ENCODE measurements around the gene KL.

The KL gene

DNA sequence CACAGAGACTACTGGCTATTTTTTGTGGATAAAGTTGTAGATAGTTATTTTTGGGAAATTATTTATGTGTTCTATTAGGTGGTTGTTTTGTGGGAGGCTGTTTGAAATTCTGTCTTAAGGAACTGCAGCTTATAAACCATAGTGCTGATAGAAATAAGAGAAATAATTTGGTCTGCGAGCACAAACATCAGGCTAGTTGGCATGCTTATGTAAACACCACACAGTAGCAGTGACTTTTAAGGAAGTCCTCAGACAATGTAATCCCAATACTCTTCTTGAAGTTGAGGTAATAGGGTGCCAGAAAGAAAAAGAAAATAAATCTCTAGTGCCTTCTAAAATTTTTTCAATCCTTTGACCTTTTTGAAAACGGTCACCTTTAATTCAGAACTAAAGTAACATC is 23.9 kb downstream of the KL start:
- DNase-seq: no peak

DNA sequence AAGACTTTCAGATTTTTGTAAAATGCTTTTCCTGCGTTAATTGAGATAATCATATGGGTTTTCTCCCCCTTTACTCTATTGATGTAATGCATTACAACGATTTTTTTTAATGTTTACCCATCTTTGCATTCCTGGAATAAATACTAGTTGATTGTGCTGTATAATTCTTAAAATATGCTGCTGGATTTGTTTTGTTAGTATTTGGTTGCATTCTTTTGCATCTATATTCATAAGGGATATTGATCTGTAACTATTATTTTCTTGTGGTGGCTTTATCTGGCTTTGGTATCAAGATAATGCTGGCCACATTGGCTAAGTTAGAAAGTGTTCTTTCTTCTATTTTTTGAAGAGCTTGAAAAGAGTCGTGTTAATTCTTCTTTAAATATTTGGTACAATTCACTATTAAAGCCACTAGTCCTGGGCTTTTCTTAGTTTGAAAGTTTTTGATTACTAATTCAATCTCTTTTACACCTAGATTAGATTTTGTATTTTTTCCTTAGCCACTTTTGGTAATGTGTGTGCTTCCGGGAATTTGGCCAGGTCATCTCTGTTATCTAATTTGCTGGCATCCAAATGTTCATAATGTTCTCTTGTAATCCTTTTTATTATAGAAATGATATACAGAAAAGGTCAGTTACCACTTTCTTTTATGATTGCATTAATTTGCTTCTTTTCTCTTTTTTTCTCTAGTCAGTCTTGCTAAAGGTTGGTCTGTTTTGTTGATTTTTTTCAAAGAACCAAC is 29.8 kb downstream of the KL start:
- DNase-seq: no peak

DNA sequence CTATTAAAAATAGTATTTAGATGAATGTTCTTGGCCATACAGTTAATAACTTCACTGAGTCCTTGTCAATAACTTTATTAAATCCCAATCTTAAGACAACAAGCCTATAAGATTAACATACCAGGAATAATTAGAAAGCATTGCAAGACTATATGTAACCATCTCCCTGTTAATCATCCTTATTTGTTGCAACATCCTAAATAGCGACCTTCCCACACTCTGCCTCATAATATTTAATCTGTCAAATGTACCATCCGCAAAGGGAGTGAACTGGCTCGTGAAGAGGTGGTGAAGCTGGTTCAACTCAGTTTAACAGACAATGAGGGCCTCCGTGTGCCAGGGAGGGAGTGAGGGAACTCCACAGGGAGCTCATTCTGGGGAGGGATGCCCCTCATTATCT is 33.9 kb downstream of the KL start:
- no peak for DNase-seq

DNA sequence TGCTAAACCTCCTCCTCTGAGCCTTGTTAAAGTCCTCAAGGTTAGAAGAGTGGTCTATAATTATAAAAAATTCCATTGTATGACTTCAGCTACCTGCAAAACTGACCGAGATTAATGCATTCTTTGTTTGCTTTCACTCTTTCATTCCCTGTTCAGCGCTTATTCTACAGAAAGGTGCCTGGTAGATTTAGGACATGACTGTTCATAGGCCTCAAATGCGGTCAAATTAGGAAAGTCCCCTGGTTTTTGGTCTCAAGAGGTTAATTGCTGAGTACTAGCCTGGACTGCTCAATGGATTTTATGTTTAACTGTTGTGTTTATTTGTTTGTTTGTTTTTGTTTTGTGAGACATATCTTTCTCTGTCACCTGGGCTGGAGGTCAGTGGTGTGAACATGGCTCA is 35.4 kb downstream of the KL start:
- no peak for DNase-seq

DNA sequence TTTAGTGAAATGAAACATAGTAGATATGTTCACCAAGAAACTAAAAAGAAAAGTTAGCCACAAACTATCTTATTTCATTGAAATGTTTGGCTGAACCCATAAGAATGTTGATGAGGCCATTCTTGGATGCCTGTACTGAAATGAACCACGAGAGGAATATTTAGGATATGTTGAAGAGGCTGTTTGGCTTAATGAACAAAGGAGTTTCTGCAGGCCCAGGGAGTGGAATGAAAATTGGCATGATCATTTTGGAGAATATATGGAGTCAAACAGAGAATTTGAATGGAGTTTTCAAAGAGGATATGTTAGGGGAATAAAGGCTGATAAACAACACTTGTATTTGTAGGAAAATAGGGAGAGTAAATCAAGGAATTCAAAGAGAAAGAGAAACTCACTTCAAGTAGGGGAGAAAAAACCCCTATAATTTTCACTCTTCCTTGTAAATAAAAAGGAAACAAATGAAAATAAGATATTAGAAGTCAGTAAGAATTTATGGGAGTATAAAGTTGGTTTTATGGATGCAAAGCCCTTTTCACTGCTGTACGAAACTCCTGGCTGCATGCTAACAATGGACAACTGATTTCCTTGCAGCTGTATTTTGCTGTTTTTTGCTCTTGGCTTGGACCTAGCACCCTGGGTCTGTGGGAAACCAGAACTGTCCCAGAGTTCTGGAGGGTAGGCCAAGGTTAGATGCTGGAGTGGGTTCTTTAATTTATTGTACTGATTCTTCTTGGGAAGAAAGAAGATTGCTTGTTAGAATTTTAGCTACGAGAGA is 36.5 kb downstream of the KL start:
- no peak for DNase-seq

DNA sequence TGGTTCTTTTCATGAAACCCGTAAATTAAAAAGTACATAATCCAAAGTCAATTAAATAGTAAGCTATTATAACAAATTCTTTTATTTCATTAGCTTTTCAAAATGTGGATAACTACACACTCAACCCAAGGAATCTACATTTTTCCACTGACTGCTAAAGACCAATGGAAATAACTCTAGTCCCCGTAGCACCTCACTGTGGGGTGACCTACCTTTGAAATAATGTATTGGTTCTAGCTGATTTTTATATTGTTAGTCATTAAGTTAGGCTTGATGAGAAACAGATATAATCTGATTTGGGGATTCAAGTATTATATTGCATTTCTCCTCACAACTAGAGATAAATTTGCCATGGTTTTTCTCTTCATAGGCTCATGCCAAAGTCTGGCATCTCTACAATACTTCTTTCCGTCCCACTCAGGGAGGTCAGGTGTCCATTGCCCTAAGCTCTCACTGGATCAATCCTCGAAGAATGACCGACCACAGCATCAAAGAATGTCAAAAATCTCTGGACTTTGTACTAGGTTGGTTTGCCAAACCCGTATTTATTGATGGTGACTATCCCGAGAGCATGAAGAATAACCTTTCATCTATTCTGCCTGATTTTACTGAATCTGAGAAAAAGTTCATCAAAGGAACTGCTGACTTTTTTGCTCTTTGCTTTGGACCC is 37.3 kb downstream of the KL start:
- DNase-seq: no peak

DNA sequence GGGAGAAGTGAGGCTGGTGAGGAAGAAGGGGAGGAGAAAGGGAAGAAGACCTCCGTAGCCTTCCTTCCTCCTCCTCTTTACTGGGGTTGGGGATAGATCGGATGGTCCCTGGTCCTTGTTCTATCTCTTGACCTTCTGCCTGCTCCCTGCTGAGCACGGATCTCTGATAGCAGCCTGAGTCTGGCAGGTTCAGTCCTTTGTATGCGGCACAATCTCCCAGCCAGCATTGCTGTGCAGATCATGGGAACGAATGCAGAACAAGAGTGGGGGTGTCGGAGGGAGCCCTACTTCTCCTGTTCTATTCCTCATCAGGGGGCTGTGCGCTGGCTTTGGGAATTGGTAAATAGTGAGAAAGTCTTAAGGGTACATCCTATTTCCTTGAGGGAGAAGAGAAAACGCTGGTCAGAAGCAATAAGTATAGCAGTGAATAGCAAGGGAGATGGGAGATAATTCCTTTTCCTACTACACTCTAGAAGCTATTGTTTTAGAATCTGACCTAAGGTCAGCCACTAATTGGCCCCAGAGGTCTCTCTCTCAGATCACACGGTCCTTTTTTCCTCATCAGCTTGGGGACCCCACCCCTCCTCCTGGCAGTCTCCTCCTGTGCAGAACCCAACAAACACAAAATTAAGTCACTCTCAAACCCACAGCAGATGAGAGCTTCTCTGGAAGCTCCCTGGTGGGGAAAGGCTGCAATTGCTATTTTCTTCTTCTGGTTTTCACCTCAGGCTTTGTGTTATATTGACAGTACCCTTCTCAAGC is 41.0 kb downstream of the KL start:
- no peak for DNase-seq

DNA sequence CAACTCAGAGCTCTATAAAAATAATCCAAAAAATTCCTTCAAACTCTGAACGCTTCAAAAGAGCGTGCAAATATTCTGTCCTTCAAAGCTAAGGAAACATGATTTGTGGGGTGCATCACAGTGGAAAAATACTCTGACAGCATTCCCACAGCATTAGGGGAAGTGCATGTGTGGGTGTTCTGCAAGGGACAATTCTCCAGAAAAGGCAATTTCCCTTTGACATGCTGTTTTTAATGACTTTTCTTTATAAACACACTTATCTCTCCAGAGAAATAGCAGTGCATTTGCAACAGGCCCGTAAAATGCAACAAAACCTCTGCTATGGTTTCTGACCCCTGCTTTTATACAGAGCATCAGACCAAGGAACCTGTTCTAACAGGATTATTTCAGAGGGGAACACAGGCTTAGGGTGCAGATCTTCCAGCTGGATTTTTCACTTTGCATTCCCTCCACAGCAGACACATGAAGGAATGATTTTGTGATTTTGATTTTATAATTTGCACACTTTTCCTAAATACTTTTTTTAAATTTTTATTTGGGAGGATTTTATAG is 42.6 kb downstream of the KL start:
- no peak for DNase-seq

DNA sequence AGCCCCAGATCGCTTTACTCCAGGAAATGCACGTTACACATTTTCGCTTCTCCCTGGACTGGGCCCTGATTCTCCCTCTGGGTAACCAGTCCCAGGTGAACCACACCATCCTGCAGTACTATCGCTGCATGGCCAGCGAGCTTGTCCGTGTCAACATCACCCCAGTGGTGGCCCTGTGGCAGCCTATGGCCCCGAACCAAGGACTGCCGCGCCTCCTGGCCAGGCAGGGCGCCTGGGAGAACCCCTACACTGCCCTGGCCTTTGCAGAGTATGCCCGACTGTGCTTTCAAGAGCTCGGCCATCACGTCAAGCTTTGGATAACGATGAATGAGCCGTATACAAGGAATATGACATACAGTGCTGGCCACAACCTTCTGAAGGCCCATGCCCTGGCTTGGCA is 44.6 kb downstream of the KL start:
- DNase-seq: no peak

DNA sequence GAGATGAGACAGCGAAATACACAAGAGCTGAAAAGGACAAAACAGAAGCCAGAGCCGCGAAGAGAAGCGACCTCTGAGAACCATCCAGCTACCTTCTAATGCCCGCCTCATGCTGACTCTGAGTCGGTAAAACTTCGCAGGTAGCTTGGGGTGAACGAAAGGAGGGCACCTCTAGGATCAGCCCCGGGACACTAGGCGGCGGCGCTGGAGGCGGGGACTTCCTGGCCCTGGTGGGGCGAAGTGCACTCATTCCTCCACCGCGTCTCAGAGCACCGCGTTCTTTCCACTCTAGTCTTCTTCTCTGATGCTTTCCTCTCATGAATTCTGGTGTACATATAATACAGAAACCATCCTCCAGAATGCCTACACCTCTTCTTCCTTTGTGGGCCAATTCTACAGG is 50.1 kb downstream of the KL start:
- DNase-seq: no peak

DNA sequence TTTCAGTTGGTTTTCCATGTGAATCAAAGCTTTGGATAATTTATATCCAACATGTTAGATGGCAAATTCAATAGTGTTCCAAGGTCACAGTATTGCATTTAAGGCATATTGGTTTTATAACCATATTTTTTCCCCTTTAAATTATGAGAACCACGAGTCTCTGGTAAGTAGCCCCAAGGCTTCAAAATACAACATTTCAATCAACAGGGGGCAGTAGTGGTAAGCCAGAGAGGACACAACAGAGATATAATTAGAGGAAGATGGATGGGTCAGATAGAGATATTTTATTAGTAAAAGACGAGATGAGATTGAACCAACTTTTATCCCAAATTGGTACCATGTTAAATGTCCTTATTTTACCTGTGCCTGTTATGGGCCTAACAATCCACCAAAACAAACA is 53.1 kb downstream of the KL start:
- DNase-seq: no peak

DNA sequence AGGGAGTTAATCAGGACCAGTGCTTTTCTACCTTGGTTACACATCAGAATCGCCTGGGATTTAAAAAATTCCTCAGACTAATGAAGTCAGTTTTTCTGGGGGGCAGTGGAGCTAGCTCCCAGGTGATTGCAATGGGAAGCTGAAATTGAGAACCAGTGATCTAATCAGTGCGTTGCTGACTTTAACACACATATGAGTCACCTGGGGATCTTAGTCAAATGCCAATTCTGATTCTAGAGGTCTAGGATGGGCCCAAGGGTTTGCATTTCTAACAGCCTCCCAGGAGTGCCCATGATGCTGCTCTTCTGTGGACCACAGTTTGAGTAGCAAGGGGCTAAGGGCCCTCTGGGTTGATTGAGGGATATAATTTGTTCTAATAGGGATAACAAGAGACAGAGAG is 54.5 kb downstream of the KL start:
- no peak for DNase-seq

DNA sequence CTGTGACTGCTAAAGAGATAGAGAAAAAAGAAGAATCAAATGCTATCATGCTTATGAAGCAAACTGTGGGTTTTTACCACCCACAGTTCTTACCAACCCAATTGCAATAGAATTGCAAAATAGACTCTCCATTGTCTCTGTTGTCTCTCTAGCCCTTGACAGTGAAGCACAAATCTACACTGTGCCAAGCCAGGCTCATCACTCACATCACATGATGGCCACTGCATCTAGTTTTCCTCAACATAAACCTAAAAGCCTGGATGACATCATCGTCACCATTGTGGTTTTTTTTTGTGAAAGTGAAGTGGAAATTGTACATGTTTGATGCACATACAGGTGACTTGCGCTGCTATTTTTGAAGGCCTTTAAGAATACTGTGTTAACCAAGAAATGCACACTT is 56.1 kb downstream of the KL start:
- no peak for DNase-seq

DNA sequence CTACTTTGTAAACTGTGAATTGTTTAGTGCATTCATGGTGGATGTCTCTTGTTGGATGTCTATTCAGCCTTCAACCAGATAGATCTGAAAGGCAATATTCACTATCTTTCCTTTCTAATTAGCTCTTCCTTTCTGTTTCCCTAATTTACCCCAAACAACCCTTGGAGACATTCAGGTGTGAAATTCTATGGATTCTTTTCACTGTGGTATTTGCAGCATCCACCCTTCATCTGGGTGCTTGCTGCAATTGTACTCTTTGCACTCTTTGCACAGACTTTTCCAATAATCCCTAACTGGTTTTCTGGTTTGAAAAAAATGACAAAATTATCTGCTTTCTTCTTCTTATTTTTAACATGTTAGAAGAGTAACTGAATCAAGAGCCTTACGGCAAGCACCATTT is 56.5 kb downstream of the KL start:
- no peak for DNase-seq

DNA sequence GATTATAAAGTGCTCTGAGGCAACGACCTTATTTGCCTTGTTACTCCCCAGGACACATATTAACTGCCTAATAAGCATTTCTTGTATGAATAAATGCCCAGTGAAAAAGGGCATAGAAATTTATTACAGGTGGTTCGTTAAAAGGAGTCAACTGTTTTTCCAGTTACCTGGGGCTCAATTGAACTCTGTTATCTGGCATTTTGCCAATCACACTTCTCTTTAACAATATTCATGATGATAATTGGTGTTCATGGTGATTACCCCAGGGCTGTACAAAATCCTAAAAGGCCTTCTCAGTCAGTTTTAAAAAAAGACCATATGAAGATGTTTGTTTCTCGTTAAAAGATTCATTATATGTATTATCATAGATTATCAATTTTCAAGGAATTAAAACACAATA is 57.1 kb downstream of the KL start:
- no peak for DNase-seq

DNA sequence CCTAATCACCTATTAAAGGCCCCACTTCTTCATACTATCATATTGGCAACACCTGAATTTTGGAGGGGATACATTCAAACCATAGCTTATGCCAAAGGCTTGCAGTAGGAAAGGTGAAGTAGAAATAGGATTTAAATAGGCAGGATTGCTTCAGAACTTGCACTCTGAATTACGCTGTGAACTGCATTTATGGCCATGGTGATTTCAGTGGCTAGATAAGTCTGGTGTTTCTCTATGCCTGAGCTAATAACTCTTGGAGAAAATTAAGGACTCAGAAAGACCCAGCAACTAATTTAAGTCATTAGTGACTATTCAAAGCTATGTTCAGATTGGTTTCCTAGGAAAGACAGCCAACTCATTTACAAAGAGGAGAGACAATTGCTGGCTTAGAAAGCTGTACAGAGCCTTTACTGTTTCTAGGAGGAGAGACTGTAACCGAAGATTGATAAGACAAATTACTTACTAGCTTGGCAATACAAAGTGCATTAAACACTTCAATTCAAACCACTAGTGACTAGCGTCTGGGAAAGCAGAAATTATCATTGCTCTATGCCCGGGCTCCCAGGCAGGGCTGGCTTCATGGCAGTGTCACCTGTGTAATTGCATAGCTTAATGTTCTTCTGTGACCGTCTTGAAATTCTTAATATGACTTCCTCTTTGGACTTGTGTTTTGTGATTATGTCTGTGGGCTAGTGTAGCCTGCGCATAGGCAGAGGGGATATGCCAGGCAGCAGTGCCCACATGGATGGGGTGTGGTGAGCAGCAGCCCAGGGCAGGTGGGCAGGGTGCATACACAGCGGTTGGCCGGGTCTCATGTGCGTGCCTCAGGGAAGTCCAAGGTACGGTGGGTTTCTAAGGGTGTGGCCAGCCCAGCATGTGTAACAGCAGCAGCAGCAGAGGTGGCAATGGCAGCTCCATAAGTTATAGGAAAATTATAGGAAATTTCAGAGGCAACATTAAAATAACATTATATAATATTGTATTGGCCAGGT is 60.1 kb downstream of the KL start:
- no peak for DNase-seq

DNA sequence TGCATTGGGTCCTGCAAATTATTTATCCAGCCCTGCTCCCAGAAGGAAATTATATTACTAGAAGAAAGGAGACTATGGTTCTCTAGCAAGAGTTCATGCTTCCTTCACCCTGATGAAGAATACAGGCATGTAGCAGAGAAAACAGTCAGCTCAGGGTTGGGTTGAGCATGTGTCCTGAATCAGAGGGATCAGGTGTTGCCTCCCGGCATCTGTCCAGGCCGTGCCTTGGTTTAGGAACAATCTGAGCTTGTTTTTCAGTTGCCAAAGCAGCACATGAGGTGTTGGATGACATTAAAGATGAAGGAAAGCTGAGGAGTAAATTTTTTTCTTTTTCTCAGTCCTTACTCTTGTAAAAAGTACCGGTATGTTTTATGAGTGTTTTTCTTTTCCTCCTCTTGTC is 62.0 kb downstream of the KL start:
- no peak for DNase-seq

DNA sequence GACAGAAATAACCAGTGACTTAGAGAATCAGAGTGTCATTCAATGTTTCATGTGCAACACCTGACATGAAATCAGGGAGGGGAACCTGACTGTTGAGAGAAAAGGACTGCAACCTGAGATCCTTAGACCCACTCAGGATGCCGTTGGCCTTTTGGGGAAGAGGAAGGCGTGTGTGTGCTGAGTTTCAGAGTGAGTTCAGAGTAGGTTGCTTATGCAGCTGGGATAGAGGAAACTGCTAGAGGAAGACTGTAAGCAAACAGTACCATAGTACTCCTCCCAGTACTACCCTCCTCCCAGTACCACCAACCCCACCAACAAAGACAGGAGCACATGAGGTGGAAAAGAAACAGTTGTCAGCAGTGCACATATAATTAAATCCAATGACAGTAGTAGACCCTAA is 63.7 kb downstream of the KL start:
- no peak for DNase-seq

DNA sequence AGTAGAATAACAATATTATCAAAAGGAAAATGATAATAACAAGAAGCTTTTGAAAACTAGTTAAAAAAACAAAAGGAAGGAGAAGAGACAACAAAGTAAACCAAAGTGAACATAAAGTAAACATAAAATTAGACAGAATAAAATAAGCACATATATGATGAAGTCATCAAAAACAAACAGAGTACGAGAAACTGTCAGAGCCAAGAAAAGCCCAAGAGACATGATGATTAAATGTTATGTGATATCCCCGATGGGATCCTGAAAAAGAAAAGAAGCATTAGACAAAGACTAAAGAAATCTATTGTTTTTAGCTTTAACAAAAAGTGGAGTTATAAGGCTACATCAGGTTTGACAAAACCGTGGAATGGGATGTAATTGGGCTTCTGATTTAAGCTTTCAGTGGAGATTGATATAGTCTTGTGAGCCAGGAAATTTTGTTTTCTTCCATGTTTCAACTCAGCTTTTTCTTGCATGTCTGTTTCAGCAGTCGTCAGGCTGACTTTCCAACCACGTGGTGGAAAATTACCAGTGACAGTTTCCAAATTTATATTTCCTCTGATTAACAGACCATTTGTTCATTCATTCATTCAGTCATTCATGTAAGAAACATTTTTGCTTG is 64.9 kb downstream of the KL start:
- DNase-seq: no peak

DNA sequence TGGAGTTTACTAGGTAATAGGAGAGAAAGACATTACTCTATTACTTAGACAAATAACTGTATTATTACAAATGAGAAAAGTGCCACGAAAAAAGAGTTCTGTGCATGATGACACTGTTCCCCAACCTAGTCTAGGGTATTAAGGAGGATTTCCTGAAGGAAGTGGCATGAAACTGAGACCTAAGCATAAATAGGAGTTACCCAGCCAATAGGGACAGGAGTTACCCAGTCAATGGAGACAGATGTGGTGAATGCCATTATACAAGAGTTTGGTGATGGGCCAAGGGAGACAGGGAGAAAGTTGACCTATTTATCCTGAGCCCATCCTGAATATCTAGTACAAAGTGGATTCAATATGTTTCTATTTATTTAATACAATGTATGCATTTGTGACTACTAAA is 65.4 kb downstream of the KL start:
- DNase-seq: no peak

DNA sequence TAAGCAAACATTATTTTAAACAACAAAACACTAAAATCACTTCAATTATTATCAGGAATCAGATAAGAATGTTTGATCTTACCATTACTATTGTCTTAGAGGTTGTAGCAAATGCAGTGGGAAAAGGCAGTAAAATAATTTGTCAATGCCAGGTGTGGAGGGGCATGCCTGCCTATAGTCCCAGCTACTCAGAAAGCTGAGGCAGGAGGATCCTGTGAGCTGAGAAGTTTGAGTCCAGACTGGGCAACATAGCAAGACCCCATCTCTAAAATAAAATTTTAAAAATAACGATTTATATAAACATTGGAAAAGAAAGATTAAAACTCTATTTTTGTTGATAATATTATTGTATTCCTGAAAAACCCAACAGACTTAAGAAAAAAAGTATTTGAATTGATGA is 66.8 kb downstream of the KL start:
- no peak for DNase-seq
